ENCODE data around the gene RAPGEF6.
"Not testable (repeated sequence)": the region's sequence is repeated elsewhere in the genome, so short reads cannot be mapped to it uniquely, and the experiment has no call there.

RAPGEF6 gene

DNA sequence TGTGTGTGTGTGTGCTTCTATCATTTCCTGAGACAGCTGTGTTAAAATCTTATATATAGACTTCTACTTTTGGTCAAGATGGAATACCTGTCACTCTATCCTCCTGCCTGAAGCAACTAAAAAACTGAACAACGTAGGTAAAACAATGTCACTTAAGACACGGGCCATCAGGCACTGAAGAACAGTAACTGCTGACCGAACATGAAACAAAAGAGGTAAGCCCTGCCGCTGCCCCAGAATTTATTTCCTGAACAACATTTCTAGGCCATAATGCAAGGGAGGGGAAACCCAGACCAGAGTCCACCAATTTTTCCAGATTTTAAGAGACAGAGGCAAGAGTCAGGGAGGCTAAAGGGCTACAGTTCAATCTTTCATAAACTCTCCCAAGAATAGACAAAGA, 215.2 kb downstream of the RAPGEF6 start:
- no peak for DNase-seq

DNA sequence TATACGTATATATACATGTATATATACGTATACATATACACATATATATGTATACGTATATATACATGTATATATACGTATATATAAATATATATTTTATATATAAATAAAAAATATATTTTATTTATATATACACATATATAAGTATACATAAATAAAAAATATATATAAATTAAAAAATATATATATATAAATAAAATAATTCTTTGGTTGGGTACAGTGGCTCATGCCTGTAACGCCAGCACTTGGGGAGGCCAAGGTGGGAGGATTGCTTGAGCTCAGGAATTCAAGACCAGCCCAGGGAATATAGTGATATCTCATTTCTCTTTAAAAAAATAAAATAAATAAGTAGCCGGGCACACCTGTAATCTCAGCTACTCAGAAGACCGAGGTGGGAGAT, 216.2 kb downstream of the RAPGEF6 start:
- DNase-seq = no peak

DNA sequence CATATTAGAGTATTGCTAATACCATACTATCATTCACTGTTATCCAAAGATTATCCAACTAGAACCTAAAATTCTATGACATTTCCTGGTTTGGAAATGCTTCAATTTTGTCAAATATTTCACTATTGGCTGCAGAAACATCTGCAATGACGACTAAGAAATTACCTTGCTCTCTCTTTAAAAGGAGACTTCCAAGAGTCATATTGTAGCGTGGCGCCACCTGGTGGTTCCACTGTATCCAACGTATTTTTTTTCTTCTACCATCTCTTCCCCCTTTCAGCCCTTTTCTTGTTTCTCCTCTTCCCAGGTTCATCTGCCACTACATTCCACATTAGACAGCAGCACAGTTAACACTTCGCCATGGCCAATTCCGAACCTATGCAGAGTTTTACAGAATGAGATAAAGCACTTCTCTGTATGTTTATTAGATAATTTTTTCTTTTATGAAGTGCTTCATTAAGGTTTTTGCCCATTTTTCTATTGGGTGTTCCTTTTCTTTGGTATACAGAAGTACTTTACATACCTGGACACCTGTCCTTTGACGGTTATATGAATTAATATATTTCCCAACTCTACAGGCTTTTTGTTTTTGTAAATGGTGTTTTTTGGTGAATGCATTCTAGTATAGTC, 217.7 kb downstream of the RAPGEF6 start:
- DNase-seq = peak; percentile 54

DNA sequence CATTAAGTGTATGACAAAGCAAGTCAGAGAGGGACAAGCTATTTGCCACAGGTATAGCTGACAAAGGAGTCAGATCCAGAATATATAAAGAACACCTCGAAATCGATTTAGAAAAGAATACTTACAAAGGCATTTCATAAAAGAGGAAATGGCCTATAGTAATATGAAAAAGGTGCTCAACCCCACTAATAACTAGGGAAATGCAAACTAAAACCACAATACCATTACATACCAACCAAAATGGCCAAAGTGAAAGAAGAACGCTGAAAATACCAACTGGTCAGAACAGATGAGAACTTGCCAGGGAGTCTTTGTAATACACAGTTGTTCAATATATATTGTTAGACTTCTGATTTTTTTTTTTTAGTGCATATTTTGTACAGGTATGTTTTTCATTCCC, 218.3 kb downstream of the RAPGEF6 start:
- DNase-seq = no peak

DNA sequence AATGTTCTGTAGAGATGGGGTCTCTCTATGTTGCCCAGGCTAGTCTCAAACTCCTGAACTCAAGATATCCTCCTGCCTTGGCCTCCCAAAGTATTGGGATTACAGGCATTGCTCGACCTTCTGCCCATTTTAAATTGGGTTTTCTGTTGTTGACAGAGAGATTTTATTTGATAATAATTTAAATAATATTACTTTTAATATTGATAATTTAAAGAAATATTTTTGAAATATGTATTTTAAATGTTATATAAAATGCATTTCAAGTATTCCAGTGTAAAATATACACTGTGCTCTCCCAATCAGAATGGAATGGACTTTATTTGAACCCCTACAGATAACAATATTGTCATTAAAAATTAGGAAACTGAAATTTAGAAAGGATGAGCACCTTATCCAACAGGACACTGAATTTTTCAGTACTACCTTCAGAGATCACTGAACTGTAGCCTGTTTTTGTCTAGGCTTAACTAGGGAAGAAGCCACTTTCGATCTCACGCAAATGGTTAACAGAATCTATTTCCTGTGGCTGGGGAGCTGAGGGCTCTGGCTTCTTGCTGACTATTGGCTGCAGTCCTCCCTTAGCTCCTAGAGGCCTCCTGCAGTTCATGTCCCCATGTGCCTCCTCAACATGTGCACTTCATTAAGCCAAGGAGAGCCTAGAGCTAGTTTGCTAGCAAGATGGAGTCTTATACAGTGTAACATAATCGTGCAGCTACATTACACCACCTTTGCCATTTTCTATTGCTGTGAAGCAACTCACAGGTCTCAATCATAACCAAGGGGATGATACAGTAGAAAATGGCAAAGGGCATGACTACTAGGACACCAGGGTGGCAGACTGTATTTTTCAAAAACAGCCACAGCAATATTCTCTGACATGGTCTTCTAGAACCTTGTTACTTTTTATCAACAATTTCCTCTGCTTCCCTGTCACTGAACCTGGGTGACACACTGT, 221.1 kb downstream of the RAPGEF6 start:
- no peak for DNase-seq

DNA sequence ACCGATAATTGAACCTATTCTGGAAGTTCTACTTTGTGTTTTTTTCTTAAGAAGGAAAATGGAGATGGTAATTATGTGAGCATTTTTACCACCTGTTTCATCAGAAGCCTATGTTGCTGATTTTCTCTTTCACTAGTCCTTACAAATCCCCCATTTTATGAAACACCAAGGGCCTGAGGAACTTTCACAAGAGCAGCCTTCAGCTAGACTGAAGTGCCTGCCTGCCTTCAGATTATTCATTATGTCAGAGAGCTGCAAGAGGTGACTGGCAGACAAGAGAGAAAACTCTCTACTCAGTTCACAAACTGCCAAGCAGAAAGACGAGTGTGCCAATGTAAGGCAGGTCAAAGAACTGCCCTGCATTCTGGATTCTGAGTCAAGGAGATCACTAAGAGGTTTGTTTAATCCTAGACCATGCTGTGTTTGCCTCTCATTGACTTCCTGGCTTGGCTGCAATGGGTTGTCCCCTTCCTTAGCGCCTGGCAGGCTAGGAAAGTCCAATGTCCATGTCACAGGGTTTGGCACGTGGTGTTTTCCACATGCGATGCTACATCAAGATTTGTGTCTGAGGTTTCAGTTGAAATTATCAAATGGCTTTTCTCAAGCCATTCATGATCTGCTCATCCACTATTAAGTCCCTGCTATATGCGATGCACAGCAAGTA, 227.9 kb downstream of the RAPGEF6 start:
- DNase-seq = no peak

DNA sequence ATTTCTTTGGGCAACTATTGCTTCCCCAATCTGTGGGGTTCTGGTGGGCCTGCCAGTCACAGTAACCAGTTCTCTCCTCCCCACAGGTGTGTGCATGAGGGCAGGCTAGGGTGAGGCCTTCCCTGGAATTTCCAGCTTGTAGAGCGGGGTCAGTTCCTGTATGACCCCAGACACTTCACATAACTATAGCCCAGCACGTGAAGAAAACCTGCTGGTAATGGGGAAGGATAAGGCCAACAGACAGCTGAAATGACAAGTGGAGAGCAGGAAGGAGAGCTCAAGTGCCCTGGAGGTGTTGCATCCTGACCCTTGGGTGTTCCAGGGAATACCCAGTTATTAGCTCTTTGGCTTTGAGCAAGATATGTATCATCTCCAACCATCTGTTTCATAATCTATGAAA, 229.0 kb downstream of the RAPGEF6 start:
- DNase-seq = no peak

DNA sequence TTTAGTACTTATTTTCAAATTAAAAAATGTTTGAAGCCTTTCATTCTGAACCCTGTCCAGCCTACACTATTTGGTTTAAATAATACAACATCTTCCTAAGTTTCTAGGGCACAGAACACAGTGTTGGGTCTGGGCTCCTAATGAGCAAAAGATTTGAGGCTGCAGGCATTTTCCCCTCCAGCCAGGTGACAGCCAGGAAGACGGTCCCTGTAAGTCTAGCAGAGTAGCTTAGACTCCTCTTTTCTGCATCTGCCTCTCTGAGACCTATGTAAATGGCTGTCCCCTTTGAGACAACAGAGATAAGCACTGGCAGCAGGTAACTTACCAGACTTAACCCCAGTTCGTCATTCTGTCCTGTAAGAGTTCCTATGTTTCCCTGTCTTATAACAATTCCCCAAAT, 229.4 kb downstream of the RAPGEF6 start:
- DNase-seq = no peak

DNA sequence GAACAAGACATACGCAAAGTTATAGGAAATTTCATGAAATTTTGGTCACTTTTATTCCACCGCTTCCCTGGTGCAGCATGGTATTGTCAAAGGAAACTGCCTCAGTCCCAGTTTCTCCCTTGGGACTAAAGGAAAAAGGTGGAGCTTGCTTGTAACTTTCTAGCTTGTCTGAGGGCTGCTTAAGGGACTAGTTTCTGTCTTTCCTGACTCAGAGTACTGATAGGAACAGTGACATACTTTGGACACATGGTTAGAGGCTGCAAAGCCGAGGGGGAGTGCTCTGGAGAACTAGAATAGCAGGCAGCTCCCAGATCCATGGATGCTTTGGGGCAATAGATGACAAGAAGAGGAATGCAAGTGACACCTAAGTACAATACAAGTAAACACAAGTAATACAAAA, 234.4 kb downstream of the RAPGEF6 start:
- no peak for DNase-seq

DNA sequence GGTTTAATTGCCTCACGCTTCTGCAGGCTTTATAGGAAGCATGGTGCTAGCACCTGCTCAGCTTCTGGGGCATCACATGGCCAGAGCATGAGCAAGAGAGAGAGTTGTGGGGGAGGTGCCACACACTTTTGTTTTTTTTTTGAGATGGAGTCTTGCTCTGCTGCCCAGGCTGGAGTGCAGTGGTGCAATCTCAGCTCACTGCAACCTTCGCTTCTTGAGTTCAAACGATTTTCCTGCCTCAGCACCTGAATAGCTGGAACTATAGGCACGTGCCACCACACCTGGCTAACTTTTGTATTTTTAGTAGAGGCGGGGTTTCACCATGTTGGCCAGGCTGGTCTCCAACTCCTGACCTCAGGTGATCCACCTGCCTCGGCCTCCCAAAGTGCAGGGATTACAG, 236.0 kb downstream of the RAPGEF6 start:
- DNase-seq = not testable (repeated sequence)

DNA sequence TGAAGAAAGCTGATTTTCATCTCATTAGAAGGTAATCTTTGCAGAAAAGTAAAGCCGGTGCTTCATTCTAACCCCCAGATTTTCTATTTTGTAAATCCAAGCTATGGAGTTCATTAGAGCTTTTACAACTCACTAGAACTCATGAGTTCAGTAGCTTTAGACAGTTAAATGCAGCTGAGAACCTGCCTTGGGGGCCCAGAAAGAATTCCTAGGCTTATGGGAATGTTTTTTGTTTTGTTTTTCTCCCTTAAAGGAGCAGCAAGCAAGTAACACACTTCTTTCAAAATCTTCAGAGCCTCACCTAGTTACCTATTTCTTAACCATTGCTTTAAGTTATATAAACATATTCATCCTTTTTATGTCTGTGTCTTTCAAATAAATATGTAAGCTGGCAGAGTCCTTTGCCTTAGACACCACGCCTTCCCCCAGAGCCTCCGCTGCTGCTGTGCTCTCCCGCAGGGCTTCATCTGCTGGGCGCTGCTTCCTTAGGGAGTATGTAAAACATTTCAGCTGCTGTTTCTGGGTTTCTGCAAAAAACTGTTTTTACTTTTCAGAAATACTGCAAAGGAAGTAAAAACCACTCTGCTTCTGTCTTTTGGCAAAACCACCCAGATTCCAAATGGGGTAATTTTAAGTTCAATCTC, 238.3 kb downstream of the RAPGEF6 start:
- no peak for DNase-seq

DNA sequence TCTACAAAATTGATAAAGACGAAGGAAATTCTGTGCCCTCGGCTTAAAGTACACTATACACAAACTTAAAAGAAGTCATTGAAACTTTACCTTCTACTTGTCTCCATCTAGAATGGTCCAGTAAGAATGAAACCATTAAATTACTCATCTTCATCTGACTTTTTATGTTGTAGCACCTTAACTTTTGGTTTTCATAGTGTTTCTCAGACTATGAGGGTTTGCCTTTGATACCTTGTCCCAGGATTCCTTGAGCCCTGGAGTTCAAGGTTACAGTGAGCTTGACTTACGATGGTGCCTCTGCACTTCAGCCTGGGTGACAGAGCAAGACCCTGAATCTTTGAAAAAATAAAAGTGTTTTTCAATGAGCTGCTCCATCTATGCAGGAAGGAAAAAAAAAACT, 239.0 kb downstream of the RAPGEF6 start:
- no peak for DNase-seq

DNA sequence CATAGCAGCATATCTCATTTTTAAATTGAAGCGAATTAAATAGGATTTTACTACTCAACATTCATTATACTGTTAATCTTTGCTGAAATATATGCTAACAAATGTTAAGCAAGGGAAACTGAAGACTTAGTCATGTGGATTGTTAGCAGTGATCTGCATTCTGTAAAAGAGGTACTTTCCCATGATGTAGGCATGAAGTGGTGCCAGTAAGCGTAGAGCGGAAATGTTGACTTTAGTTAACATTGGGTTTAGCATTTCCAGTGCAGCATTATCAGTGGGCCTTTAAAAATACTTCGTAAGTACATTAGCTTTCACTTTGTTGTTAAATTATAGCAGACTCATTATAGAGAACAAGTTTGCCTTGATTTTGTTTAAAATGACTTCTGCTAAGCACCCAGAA, 240.9 kb downstream of the RAPGEF6 start:
- no peak for DNase-seq

DNA sequence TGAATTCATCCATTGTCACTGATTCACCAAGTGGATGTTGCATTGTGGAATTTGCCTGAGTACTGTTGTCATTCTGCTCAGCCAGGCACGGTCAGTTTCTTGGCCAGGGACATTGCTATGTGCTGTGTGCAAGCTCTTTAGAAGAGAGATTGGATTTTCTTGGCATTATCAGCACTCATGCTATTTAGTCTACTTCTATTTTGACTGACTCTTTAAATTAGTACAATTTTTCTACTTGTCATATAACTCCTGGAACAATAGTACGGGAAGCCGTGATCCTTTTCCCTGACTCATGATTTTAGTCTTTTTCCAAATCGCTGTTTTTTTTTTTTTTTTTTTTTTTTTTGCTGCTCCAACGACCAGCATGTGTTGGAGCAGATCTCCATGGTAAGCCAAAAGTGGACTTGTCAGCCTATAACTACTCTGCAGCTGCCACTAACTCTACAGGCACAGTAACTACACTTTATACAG, 241.5 kb downstream of the RAPGEF6 start:
- no peak for DNase-seq

DNA sequence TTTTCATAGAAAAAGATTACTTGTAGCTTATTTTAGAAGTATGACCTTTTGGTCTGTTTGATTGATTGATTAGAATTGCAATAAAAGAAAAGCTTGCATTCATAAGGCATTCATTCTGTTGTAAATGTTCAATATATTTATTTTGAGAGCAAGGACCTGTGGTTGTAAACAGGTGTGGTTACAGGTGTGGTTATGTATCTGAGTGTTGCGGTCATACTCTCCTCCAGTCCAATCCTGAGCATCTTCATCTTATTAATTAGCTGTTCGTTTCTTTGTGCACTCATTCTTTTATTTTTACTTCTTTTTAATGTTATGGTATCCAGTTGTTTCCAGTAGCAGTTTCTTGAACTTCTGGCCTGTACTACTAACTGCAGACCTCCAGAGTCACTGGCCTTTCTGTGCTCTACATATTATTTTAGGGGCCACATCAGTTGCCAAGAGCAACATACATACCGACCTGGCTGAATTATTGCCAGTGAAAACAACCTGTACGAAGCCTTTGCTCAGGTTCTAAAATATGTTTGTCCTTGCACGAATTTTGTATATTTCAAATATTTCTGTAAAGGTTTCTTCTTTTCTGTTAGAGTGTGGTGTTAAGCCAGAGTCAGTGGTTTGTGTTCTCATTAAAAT, 242.4 kb downstream of the RAPGEF6 start:
- DNase-seq = no peak

DNA sequence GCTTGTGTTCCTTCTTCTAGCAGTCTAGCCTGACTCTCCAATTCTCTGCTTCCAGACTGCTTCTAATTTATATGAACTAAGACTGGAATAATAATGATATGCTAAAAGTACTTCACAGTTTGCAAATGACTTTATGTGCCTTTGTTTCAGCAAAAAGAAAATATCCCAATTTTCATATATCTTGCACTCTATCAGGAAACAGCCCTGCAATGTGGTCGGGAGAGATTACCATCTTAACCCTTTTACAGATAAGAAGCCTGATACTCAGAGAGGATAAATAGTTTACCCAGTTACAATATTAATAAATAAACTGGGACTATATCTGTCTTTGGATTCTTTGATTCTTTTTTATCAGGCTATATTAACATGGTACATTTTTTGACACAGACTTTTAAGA, 245.2 kb downstream of the RAPGEF6 start:
- no peak for DNase-seq

DNA sequence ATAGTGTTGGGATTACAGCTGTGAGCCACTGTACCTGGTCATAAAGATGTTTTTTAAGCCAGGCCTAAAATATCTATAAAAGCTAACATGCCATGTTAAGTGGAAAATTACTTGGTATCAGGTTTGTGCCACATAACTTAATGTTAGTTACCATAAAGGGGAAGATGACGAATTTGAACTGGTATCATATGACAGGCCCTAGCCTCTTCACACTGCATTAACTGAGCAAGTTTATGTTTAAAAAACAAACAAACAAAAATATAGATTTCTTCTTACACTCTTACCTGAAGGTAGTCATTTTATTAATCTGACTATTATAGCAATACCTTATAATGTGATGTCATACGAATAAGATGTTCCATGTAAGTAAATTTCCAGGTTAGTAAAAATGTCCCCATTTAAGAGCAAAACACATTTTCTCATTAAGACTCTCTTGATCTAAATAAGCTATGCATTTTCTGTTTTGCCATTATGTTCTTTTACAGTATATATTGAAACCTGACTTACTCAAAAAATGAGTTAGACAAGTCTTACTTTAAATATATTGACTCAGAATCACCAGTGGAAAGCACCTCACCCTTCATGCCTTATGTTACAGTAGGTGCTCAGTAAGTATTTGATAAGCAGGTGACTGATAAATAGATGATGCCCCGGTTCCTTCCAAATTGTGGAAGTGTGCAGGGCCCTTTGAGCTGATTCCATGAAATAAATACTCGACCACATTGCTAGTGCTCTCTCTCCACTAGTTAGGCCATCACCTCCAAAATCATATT, 245.7 kb downstream of the RAPGEF6 start:
- no peak for DNase-seq

DNA sequence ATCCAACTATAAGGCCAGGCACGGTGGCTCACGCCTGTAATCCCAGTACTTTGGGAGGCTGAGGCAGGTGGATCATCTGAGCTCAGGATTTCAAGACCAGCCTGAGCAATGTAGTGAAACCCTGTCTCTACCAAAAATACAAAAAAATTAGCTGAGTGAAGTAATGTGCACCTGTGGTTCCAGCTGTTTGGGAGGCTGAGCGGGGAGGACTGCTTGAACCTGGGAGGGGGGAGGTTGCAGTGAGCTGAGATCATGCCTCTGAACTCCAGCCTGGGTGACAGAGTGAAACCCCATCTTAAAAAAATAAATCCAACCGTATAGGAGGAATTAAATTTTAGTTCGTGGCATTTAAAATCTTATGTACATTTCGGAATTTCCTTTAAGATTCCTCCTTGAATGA, 247.8 kb downstream of the RAPGEF6 start:
- no peak for DNase-seq

DNA sequence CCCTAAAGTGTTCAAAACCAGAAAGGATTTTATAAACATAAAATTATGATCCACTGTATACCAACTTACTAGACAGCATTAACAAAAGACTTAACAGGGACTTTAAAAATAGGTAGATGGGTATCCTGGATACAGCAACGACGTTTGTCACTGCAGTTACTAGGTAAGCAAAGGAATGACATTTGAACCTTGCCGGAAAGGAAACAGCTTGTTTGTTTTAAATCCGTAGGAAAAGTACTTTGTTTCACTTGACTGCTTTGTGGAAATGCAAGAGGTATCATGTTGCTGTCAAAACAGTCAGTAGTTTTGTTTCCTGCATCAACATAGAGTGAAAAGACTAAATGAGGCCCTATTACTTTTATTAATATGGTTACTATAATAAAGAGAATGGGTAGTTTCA, 248.2 kb downstream of the RAPGEF6 start:
- peak; percentile 8 for DNase-seq

DNA sequence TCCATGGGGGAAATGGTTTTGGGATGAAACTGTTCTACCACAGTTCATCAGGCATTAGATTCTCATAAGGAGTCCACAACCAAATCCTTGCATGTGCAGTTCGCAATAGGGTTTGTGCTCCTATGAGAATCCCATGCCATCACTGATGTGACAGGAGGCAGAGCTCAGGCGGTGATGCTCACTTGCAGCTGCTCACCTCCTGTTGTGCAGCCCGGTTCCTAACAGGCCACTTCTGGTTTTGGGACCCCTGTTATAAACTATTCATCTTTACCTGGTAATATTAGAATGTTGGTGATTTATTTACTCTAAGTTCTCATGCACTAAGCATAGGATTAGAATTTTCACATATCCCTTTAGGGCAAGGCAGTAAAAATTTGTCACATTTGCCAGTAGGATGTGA, 248.9 kb downstream of the RAPGEF6 start:
- no peak for DNase-seq

DNA sequence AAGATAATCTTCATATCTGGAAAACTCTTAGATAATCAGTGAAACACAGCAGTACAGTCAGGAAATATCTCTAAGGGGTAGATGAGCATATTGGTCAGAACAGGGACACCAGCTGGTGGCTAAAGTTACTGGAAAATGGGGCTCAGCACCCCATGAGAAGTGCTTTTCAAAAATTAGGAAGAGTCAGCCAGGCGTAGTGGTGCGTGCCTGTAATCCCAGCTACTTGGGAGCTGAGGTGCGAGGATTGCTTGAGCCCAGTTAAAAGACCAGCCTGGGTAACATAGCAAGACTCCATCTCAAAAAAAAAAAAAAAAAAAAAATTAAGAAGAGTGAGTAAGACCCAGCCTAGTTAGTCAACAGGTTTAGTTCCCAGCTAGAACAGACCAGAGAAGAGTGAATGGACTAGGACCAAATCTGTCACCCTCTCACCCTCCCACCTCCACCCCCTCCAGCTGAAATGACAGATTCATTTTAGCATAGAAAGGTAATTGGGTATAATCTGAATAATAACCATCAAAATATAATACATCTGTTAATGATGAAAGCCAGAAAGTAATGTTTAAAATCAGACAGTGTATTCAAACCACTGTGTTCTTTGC, 250.3 kb downstream of the RAPGEF6 start:
- no peak for DNase-seq

DNA sequence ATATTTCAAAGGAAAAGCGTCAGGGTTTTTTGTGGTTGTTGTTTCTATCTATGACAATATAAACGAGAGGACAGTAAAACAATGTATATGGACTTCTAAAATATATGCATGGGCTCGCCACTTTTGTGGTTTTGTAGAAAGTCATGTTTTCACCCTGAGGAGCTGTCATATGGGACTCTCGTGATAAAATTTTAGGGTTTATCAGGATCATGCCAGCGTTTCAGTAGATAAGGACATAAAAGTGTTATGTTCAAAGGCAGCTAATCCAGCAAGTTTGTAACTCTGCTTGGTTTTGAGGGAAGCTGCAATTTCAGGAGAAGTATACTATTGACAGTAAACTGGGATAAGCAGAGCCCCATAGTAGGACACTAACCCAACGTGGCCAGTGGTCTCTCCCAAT, 250.9 kb downstream of the RAPGEF6 start:
- no peak for DNase-seq
